Hematopoietic multipotent progenitor cell treated with erythropoietin and hydrocortisone succinate and interleukin-3 and kit ligand, for 15 days (in vitro differentiated cells): ENCODE data around the gene KRTAP21-1.
"Not testable (repeated sequence)": the region's sequence is repeated elsewhere in the genome, so short reads cannot be mapped to it uniquely, and the experiment has no call there.

Experiments
- DNase-seq: peaks from one replicate; pipeline ENCODE4 v3.0.0-alpha.2; 2015; ENCODE audit warnings: low spot score

Gene KRTAP21-1

GRCh38 chr21:30755328-30755727, at the start of gene KRTAP21-1:
Gene KRTAP21-1 (minus strand): TSS chr21:30755428. CDS start chr21:30755378, 50 bp downstream.
- DNase-seq, result not testable (repeated sequence)

GRCh38 chr21:30800605-30801004, 45.4 kb upstream of the KRTAP21-1 start:
- DNase-seq, result no peak

GRCh38 chr21:30793581-30794314, 38.5 kb upstream of the KRTAP21-1 start:
- DNase-seq, result no peak

- DNase-seq, result no peak
Observed at GRCh38 chr21:30779249-30779648, 24.0 kb upstream of the KRTAP21-1 start.

- no peak for DNase-seq
Observed at GRCh38 chr21:30769724-30770431, 14.7 kb upstream of the KRTAP21-1 start.

GRCh38 chr21:30760776-30761175, 5.5 kb upstream of the KRTAP21-1 start:
- DNase-seq, result no peak

- no peak for DNase-seq
Observed at GRCh38 chr21:30758306-30758705, 3.1 kb upstream of the KRTAP21-1 start.

GRCh38 chr21:30747159-30747558, 8.1 kb downstream of the KRTAP21-1 start, which contains the start of gene KRTAP21-2:
Gene KRTAP21-2 (minus strand): TSS chr21:30747259. CDS start chr21:30747202, 57 bp downstream.
- no peak for DNase-seq

- DNase-seq, result no peak
Observed at GRCh38 chr21:30740462-30740861, 14.8 kb downstream of the KRTAP21-1 start.

GRCh38 chr21:30733026-30733425, 22.2 kb downstream of the KRTAP21-1 start:
- no peak for DNase-seq

GRCh38 chr21:30726726-30727125, 28.5 kb downstream of the KRTAP21-1 start:
- DNase-seq, result no peak

GRCh38 chr21:30719401-30719800, 35.8 kb downstream of the KRTAP21-1 start:
- DNase-seq, result no peak

- no peak for DNase-seq
Observed at GRCh38 chr21:30718239-30718909, 36.9 kb downstream of the KRTAP21-1 start, which contains the start of gene KRTAP21-3. Gene KRTAP21-3 (minus strand): TSS chr21:30718777. CDS start chr21:30718759, 18 bp downstream.

- DNase-seq, result no peak
Observed at GRCh38 chr21:30717105-30717504, 38.1 kb downstream of the KRTAP21-1 start.

- no peak for DNase-seq
Observed at GRCh38 chr21:30714946-30715345, 40.3 kb downstream of the KRTAP21-1 start.

GRCh38 chr21:30714456-30714855, 40.8 kb downstream of the KRTAP21-1 start:
- DNase-seq, result no peak

GRCh38 chr21:30713766-30714165, 41.5 kb downstream of the KRTAP21-1 start:
- no peak for DNase-seq

GRCh38 chr21:30710499-30710898, 44.7 kb downstream of the KRTAP21-1 start:
- DNase-seq, result no peak

- DNase-seq, result no peak
Observed at GRCh38 chr21:30707409-30707808, 47.8 kb downstream of the KRTAP21-1 start.
